Cardiac fibroblast (primary cell): Measurements from ENCODE around the gene BTBD16.

Experiments
- DNase-seq, 2 donors: peaks; one replicate each; pipeline versions ENCODE4 v3.0.0 to v3.0.0-alpha.2; 2010; ENCODE audit warnings: low read depth in 2 of 2
- H3K4me3 ChIP-seq, 2 donors: replicated peaks in 1 of 2; 1 replicate in 1 of 2; 2 replicates in 1 of 2; pipeline ENCODE4 v1.5.1; 2011; ENCODE audit warnings: low read depth in 2 of 2, low read length in 2 of 2, mild to moderate bottlenecking in 2 of 2, moderate library complexity in 1 of 2
- CTCF ChIP-seq: IDR thresholded peaks from one replicate; pipeline ENCODE4 v1.5.1; 2011; ENCODE audit warnings: low read depth, mild to moderate bottlenecking, low read length, inconsistent platforms

The BTBD16 gene

DNA sequence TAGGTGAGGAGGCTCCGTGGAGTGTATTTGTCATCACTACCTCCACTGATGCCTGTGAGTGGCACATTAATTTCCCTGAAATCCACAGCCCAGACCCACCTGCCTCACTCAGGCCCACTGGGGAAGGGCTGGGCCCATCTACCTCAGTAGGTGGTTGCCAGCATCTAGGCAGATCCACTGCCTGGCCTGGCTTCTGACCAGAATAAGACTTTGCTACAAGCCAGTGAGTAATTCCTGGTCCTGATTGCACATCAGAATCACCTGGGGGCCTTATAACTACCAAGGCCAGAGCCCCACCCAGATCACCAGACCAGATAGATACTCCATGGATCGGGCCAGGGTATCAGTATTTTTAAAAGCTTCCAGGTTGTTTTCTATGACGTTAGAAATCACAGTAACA, 65.9 kb downstream of the BTBD16 start:
- no peak for TF ChIP-seq CTCF
- no peak for DNase-seq

GRCh38 chr10:122338609-122339441, 67.7 kb downstream of the BTBD16 start:
- no peak for TF ChIP-seq CTCF

More for the DNA sequence above, 65.9 kb downstream of the BTBD16 start:
- no peak overlapping the region for H3K4me3 ChIP-seq

GRCh38 chr10:122341141-122341810, 70.2 kb downstream of the BTBD16 start:
- peak in 1 of 2 donors; percentile 67 for DNase-seq
- H3K4me3 ChIP-seq = no peak overlapping the region
- no peak for TF ChIP-seq CTCF

More at GRCh38 chr10:122338609-122339441, 67.7 kb downstream of the BTBD16 start:
- no peak overlapping the region for H3K4me3 ChIP-seq
- DNase-seq = no peak

DNA sequence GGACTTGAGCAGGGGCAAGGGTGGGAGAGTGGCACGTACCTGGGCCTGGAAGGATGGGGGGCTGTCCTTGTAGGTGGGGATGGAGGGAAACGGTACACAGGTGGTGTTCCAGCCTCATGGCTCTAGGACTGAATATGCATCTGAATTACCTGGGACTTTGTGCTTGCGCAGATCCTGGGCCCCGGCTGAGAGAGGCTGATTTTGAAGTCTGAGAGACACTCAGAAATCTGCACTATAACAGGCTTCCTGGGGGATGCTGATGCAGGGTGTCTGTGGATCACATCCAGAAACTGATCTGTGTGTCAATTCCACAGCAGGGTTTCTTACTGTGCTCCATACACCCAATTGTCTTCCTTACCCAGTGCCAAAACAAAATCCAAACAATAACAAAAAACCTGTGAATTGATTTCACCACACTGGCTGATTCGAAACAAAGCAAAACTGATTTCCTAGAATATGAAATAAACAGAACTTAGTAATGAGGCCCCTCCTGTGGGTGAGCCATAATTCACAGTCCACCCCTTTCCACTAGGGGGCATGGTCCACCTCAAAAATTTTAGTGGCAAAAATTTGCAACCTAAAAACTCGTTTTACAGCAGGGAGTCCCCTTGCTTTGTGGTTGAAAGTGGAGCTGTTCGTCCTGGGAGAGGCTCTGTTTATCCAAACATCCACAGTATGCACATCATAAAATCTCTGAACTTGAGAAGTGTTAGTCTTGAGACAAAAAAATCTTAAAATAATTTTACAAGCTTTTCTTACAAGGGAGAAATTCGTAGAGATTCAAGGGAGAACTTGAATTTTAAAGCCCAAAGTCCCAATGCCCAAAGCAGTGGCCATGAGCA, 71.4 kb downstream of the BTBD16 start:
- DNase-seq = peak; percentile 70 to 72
- no peak overlapping the region for H3K4me3 ChIP-seq
- peak; percentile 76 for TF ChIP-seq CTCF

DNA sequence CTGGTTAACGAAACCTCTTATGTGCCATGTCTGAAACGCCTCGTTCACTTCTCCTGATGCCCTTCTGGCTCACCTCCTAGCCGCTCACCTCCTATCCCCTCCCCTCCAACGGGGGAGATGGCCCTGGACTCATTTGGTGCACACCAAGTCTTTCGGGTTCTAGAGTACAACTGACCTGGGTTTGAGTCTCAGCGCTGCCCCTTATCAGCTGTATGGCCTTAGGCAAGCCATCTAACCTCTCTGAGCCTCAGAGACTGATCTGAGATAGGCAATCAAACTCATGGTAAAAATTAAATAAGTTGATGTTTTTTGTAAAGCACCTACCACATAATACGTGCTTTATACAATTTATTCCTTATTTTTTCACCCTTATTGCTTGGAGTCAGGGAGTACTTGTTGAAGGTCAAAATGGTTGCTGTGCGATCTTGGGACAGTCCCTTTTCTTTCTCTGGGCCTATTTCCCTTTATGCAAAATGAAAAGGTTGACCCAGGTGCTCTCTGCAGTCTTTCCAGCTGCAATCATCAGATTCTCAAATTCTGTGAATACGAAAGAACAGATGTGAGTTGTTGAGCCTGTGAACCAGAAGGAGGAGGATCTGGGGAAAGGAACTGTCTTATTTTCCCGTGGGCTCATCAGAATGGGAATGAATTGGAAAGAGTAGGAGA, 72.2 kb downstream of the BTBD16 start:
- H3K4me3 ChIP-seq = no peak overlapping the region
- no peak for TF ChIP-seq CTCF
- no peak for DNase-seq

GRCh38 chr10:122343936-122344335, 72.8 kb downstream of the BTBD16 start:
- H3K4me3 ChIP-seq = no peak overlapping the region
- no peak for DNase-seq
- TF ChIP-seq CTCF = no peak
